Endodermal cell (in vitro differentiated cells): Measurements from ENCODE around the gene NAA38. TPM values are rescaled to one million over a fixed set of nuclear protein-coding genes. Genes with fewer than 3 reads are reported as not detected.

Experiments
- DNase-seq: peaks from one replicate; pipeline ENCODE4 v3.0.0-alpha.2; 2017
- H3K27ac ChIP-seq: 2 replicates; pipeline ENCODE4 v1.5.1; 2013; ENCODE audit warnings: mild to moderate bottlenecking, low read depth, low read length, moderate library complexity
- H3K27me3 ChIP-seq: 2 replicates; pipeline ENCODE4 v1.6.1; 2013; ENCODE audit warnings: mild to moderate bottlenecking, low read length, moderate library complexity; ENCODE audit not compliant: insufficient read depth, control insufficient read depth, poor library complexity, severe bottlenecking
- H3K36me3 ChIP-seq: 2 replicates; pipeline ENCODE4 v1.7.0; 2013; ENCODE audit warnings: mild to moderate bottlenecking, low read length, moderate library complexity; ENCODE audit not compliant: control insufficient read depth, insufficient read depth
- H3K4me1 ChIP-seq: one replicate; pipeline ENCODE4 v1.7.0; 2013; ENCODE audit warnings: low read length; ENCODE audit not compliant: control insufficient read depth, insufficient read depth
- H3K4me3 ChIP-seq: 2 replicates; pipeline ENCODE4 v1.5.1; 2013; ENCODE audit warnings: mild to moderate bottlenecking, low read length, moderate library complexity
- H3K9ac ChIP-seq: 2 replicates; pipeline ENCODE4 v1.6.1; 2013; ENCODE audit warnings: mild to moderate bottlenecking, low read length, moderate library complexity; ENCODE audit not compliant: poor library complexity, severe bottlenecking; ENCODE audit errors: extremely low read depth
- H3K9me3 ChIP-seq: 2 replicates; pipeline ENCODE4 v1.6.1; 2013; ENCODE audit warnings: mild to moderate bottlenecking, low read length, moderate library complexity; ENCODE audit not compliant: control insufficient read depth
- H3K27ac Mint-ChIP-seq: 2 replicates; pipeline ENCODE4 v1.8.0; 2020; ENCODE audit warnings: mixed read lengths
- H3K27me3 Mint-ChIP-seq: 2 replicates; pipeline ENCODE4 v1.8.0; 2021; ENCODE audit warnings: mild to moderate bottlenecking, mixed read lengths; ENCODE audit not compliant: insufficient read depth
- H3K36me3 Mint-ChIP-seq: 2 replicates; pipeline ENCODE4 v1.8.0; 2020; ENCODE audit warnings: low read depth, mixed read lengths
- H3K4me1 Mint-ChIP-seq: 2 replicates; pipeline ENCODE4 v1.8.0; 2020; ENCODE audit warnings: mixed read lengths
- H3K4me3 Mint-ChIP-seq: 2 replicates; pipeline ENCODE4 v1.8.0; 2020; ENCODE audit warnings: mild to moderate bottlenecking, moderate library complexity, mixed read lengths
- H3K9me3 Mint-ChIP-seq: 2 replicates; pipeline ENCODE4 v1.8.0; 2020; ENCODE audit warnings: mild to moderate bottlenecking, mixed read lengths
- WGBS, 2 experiments: methylation state at CpG; one replicate each; pipeline versions ENCODE4 v1.1.5 to v1.1.7; 2013; ENCODE audit warnings: missing lambda C conversion rate in 2 of 2, mixed read lengths in 1 of 2; ENCODE audit not compliant: insufficient coverage in 1 of 2, insufficient read length in 1 of 2; 5-methylcytosine and 5-hydroxymethylcytosine counted together
- total RNA-seq, 2 donors: library from RNA; stranded (reverse); fragmentation: NEBNext Ultra II Directional in 1 of 2; extraction: Animal tissue kit (Norgen Biotek cat#: 25700) in 1 of 2; gene quantifications; 2 replicates in 1 of 2; 3 replicates in 1 of 2; pipeline ENCODE4 v1.2.1, GENCODE V29; 2021
- TF ChIP-seq, protein P1 (sequence below): fragments of 200-600 bp; sonication (generic); conservative IDR thresholded peaks from 2 replicates; pipeline ENCODE4 v1.5.0; 2021; ENCODE audit warnings: antibody characterized with exemption, mild to moderate bottlenecking

The NAA38 gene
- total RNA-seq, 2 donors from 2014 or later: 38.9 to 44.8 TPM

DNA sequence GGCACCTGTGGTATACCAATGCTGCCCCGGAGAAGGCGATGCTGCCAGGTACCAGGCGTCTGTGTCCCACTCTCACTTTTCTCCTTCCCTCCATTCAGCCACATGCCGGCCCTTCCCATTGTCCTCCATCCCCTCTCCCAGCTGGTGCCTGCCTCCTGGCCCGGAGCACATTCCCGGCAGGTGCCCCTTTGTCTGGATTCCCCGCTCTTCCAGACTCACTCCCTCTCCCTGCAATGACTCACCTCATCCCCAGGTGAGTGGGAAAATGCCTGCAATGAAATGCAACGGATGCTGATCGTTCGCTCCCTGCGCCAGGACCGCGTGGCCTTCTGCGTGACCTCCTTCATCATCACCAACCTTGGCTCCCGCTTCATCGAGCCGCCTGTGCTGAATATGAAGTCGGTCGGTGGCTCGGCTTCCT, 33.8 kb downstream of the NAA38 start:
- Histone ChIP-seq H3K27ac (no peak overlapping the region), H3K9me3 (no peaks in the 10 kb centered on the region), H3K4me3 (no peak overlapping the region), H3K27me3 (peaks cover 26% of the 10 kb centered on the region), H3K4me1 (no peaks in the 10 kb centered on the region), H3K36me3 (no peaks in the 10 kb centered on the region), H3K9ac (no peak overlapping the region)
- Mint-ChIP-seq H3K4me3 (no peak overlapping the region), H3K9me3 (no peaks in the 10 kb centered on the region), H3K27ac (no peak overlapping the region), H3K27me3 (peaks cover 67% of the 10 kb centered on the region), H3K36me3 (no peaks in the 10 kb centered on the region), H3K4me1 (peaks cover 12% of the 10 kb centered on the region)
- DNase-seq: peak; percentile 86
- WGBS, 2 experiments: 70 to 77% methylated on average over 17 to 20 of the region's 20 CpGs
- TF ChIP-seq, protein P1, sequence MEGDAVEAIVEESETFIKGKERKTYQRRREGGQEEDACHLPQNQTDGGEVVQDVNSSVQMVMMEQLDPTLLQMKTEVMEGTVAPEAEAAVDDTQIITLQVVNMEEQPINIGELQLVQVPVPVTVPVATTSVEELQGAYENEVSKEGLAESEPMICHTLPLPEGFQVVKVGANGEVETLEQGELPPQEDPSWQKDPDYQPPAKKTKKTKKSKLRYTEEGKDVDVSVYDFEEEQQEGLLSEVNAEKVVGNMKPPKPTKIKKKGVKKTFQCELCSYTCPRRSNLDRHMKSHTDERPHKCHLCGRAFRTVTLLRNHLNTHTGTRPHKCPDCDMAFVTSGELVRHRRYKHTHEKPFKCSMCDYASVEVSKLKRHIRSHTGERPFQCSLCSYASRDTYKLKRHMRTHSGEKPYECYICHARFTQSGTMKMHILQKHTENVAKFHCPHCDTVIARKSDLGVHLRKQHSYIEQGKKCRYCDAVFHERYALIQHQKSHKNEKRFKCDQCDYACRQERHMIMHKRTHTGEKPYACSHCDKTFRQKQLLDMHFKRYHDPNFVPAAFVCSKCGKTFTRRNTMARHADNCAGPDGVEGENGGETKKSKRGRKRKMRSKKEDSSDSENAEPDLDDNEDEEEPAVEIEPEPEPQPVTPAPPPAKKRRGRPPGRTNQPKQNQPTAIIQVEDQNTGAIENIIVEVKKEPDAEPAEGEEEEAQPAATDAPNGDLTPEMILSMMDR: no peak

DNA sequence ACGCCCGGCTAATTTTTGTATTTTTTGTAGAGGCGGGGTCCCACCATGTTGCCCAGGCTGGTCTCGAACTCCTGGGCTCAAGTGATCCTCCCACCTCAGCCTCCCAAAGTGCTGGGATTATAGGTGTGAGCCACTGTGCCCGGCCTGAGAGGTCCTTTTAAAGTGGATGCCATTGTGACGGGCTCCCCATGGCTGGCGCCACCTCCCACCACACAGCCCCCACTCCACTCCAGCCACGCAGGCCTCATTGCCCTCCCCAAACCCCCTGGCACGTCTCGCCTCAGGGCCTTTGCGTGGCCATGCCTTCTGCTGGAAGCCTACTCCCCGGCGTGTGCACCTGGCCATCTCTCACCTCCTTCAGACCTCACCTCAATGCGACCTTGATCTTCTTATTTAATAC, 35.2 kb downstream of the NAA38 start:
- TF ChIP-seq, protein P1: no peak
- Histone ChIP-seq H3K9ac (no peak overlapping the region), H3K27ac (no peak overlapping the region), H3K27me3 (peaks cover 18% of the 10 kb centered on the region), H3K4me3 (no peak overlapping the region), H3K9me3 (no peaks in the 10 kb centered on the region), H3K36me3 (no peaks in the 10 kb centered on the region), H3K4me1 (peaks cover 5% of the 10 kb centered on the region)
- H3K27me3 Mint-ChIP-seq: peaks cover 58% of the 10 kb centered on the region
- DNase-seq: no peak
- H3K36me3 Mint-ChIP-seq: no peaks in the 10 kb centered on the region
- no peak overlapping the region for H3K4me3 Mint-ChIP-seq
- WGBS, 2 experiments: 80 to 87% methylated on average over 9 to 14 of the region's 14 CpGs
- peaks cover 17% of the 10 kb centered on the region for H3K4me1 Mint-ChIP-seq
- no peaks in the 10 kb centered on the region for H3K9me3 Mint-ChIP-seq
- H3K27ac Mint-ChIP-seq: no peak overlapping the region

DNA sequence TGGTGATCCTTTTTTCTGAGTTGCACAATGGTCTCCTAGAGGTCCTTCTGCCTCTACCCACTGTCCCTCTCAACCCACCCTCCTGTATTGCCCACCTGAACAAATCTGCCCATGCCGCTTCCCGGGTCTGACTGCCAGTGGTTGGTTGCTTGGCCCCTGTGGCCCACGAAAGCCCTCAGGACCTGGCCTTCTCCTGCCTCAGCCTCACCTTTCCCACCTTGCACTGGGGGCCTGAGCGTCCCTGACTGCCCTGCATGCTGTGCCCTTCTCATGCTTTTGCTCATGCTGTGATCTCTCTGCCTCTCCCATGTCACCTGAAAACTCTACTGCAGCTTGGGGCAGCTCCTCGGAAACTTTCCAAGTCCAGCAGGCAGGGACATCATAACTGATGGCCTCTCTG, 37.1 kb downstream of the NAA38 start:
- Mint-ChIP-seq H3K4me3 (no peak overlapping the region), H3K27me3 (peaks cover 48% of the 10 kb centered on the region), H3K36me3 (no peaks in the 10 kb centered on the region), H3K4me1 (peaks cover 22% of the 10 kb centered on the region), H3K27ac (no peak overlapping the region), H3K9me3 (no peaks in the 10 kb centered on the region)
- TF ChIP-seq, protein P1: no peak
- Histone ChIP-seq H3K9ac (no peak overlapping the region), H3K4me3 (no peak overlapping the region), H3K27ac (no peak overlapping the region), H3K9me3 (no peaks in the 10 kb centered on the region), H3K36me3 (no peaks in the 10 kb centered on the region), H3K4me1 (peaks cover 14% of the 10 kb centered on the region), H3K27me3 (peaks cover 11% of the 10 kb centered on the region)
- 74 to 87% methylated on average over 4 to 5 of the region's 5 CpGs for WGBS, 2 experiments
- DNase-seq: peak; percentile 41
